ENCODE data around the gene SELENOS.
A peak's percentile ranks its signal among the peaks of the same experiment; 100 is the strongest.

Gene SELENOS

DNA sequence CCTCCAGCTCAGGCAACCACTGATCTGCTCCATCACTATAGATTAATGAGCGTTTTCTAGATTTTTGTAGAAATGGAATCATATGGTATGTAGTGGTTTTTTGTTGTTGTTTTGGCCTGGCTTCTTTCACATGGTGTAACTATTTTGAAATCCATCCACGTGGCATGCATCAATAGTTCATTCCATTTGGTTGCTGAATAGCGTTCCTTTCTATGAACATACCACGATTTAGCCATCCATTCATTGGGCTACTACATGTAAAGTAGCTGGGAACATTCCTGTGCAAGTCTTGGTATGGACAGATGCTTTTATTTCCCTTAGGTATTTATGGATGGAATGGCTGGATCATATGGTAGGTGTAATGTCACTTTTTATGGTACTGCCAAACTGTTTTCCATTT is 14.7 kb downstream of the SELENOS start:
- DNase-seq: no peak
- Histone ChIP-seq H2BK15ac (ENCODE audit: low read depth, poor library complexity, severe bottlenecking) (no peak overlapping the region), H3K4me1 (ENCODE audit: control insufficient read depth, insufficient read depth, low read depth, low read length) (peaks cover 5% of the 10 kb centered on the region), H3K27me3 (ENCODE audit: control insufficient read depth in 1 of 2, insufficient read depth in 1 of 2, low read length in 2 of 2) (peaks cover 0 to 7% of the 10 kb centered on the region in 2 experiments), H4K8ac (ENCODE audit: low read length) (no peak overlapping the region), H3K23ac (ENCODE audit: low read length in 2 of 2) (no peak overlapping the region), H3K4me2 (ENCODE audit: low read length, poor library complexity, severe bottlenecking) (no peak overlapping the region), H2BK5ac (ENCODE audit: low read depth, low read length, poor library complexity, severe bottlenecking) (no peak overlapping the region), H2AK5ac (ENCODE audit: low read length, severe bottlenecking) (no peak overlapping the region), H3K27ac (ENCODE audit: low read length, poor library complexity, severe bottlenecking) (no peak overlapping the region), H3K9me3 (ENCODE audit: control insufficient read depth, low read length) (no peaks in the 10 kb centered on the region), H3K4ac (ENCODE audit: low read depth in 1 of 2, low read length in 2 of 2) (no peak overlapping the region), H3K14ac (ENCODE audit: low read length in 2 of 2) (no peak overlapping the region), H3K9ac (ENCODE audit: low read length) (no peak overlapping the region), H2BK120ac (ENCODE audit: low read depth, low read length) (no peak overlapping the region), H2BK12ac (ENCODE audit: low read length in 2 of 2) (no peak overlapping the region), H2AFZ (ENCODE audit: low read depth, low read length) (no peak overlapping the region), H4K91ac (ENCODE audit: low read length) (no peak overlapping the region), H3K79me1 (replicated peaks; ENCODE audit: low read length, poor library complexity, severe bottlenecking) (no peaks in the 10 kb centered on the region), H3K36me3 (ENCODE audit: control insufficient read depth in 1 of 2, insufficient read depth in 2 of 2, low read depth in 1 of 2, low read length in 2 of 2) (no peaks in the 10 kb centered on the region), H3K4me3 (ENCODE audit: insufficient read depth in 1 of 2, low read depth in 1 of 2, low read length in 2 of 2) (no peak overlapping the region), H3K18ac (ENCODE audit: low read depth in 1 of 2, low read length in 2 of 2) (no peak overlapping the region)
- WGBS: 100% methylated on average over 4 of the region's 4 CpGs

DNA sequence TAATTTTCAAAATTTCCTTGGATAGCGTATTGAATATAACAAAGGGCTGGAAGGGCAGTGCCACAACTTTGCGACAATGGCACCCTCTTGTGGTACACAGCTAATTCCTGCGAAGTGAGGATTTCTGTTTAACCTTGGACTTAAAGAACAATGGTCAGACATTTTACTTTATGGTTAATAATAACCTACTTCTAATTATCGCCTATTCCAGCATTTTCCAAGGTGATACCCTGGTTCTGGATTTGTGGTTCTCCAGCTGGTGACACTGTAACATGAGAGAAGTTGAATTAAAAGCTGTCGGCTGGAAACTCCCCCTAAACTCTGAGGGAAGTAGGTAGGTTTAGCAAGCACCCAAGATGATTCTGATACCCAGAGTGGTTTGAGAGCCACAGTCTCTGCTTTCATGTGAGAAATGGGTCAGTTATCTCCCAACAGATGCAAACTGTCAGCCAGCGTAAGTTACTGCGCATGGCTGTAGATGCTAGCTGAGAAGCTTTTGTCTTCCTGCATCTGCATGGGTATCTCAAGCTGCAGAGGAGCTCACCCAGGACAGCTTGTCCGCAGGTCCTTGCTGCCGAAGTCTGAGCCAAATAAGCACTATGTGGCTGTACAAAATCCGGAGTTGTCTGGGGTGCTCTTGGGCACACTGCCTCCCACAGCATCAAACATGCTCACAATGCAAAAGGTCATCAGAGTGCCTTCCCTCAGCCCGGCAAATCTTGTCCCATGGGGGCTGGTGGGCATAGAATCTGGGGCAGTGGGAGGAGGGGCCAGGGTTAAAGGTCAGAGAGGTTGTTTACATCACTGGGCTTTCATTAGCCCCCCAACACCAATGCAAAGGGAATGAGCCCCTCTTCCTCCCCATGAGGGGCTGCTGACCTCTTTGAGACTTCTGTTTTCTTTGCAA is 18.8 kb downstream of the SELENOS start:
- no peak overlapping the region for H2AFZ ChIP-seq (ENCODE audit: low read depth, low read length)
- H2BK120ac ChIP-seq (ENCODE audit: low read depth, low read length): no peak overlapping the region
- H2BK5ac ChIP-seq (ENCODE audit: low read depth, low read length, poor library complexity, severe bottlenecking): no peak overlapping the region
- H3K4me2 ChIP-seq (ENCODE audit: low read length, poor library complexity, severe bottlenecking): no peak overlapping the region
- H3K23ac ChIP-seq (ENCODE audit: low read length in 2 of 2): no peak overlapping the region
- H2AK5ac ChIP-seq (ENCODE audit: low read length, severe bottlenecking): no peak overlapping the region
- peak overlapping the region; percentile 41 for H4K91ac ChIP-seq (ENCODE audit: low read length)
- H2BK15ac ChIP-seq (ENCODE audit: low read depth, poor library complexity, severe bottlenecking): no peak overlapping the region
- no peak overlapping the region for H4K8ac ChIP-seq (ENCODE audit: low read length)
- H3K4ac ChIP-seq (ENCODE audit: low read depth in 1 of 2, low read length in 2 of 2): no peak overlapping the region
- no peak overlapping the region for H3K18ac ChIP-seq (ENCODE audit: low read depth in 1 of 2, low read length in 2 of 2)
- H2BK12ac ChIP-seq (ENCODE audit: low read length in 2 of 2): no peak overlapping the region
- no peak overlapping the region for H3K4me3 ChIP-seq (ENCODE audit: insufficient read depth in 1 of 2, low read depth in 1 of 2, low read length in 2 of 2)
- no peaks in the 10 kb centered on the region for H3K79me1 ChIP-seq (replicated peaks; ENCODE audit: low read length, poor library complexity, severe bottlenecking)
- WGBS: 72% methylated on average over 7 of the region's 11 CpGs
- no peak overlapping the region for H3K14ac ChIP-seq (ENCODE audit: low read length in 2 of 2)
- peaks cover 0 to 7% of the 10 kb centered on the region in 2 experiments for H3K27me3 ChIP-seq (ENCODE audit: control insufficient read depth in 1 of 2, insufficient read depth in 1 of 2, low read length in 2 of 2)
- peak; percentile 73 for DNase-seq
- H3K27ac ChIP-seq (ENCODE audit: low read length, poor library complexity, severe bottlenecking): no peak overlapping the region
- peaks cover 3% of the 10 kb centered on the region for H3K4me1 ChIP-seq (ENCODE audit: control insufficient read depth, insufficient read depth, low read depth, low read length)
- H3K36me3 ChIP-seq (ENCODE audit: control insufficient read depth in 1 of 2, insufficient read depth in 2 of 2, low read depth in 1 of 2, low read length in 2 of 2): no peaks in the 10 kb centered on the region
- H3K9me3 ChIP-seq (ENCODE audit: control insufficient read depth, low read length): no peaks in the 10 kb centered on the region
- peak overlapping the region; percentile 40 for H3K9ac ChIP-seq (ENCODE audit: low read length)

DNA sequence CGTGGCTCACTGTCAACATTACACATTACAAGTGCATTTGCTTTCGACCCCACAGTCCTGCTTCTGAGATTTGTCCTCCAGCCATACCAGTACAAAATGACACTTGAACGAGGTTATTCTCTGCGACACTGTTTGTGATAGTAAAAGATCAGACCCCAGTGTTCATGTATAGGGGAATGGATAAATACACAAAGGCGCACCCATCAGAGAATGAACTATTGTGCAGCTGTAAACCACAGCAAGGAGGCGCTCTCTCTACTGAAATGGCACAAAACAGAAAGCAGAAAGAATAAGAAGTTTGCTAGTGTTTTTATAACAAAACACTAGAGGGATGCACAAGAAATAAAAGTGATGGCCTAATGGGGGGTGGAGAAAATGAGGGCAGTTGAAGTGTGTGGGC is 20.5 kb downstream of the SELENOS start:
- H3K4me2 ChIP-seq (ENCODE audit: low read length, poor library complexity, severe bottlenecking): no peak overlapping the region
- no peak overlapping the region for H2AK5ac ChIP-seq (ENCODE audit: low read length, severe bottlenecking)
- no peak overlapping the region for H4K8ac ChIP-seq (ENCODE audit: low read length)
- no peak overlapping the region for H2BK12ac ChIP-seq (ENCODE audit: low read length in 2 of 2)
- H3K4ac ChIP-seq (ENCODE audit: low read depth in 1 of 2, low read length in 2 of 2): no peak overlapping the region
- H3K9me3 ChIP-seq (ENCODE audit: control insufficient read depth, low read length): no peaks in the 10 kb centered on the region
- no peak overlapping the region for H3K4me3 ChIP-seq (ENCODE audit: insufficient read depth in 1 of 2, low read depth in 1 of 2, low read length in 2 of 2)
- H3K23ac ChIP-seq (ENCODE audit: low read length in 2 of 2): no peak overlapping the region
- no peak overlapping the region for H4K91ac ChIP-seq (ENCODE audit: low read length)
- H3K14ac ChIP-seq (ENCODE audit: low read length in 2 of 2): no peak overlapping the region
- H3K18ac ChIP-seq (ENCODE audit: low read depth in 1 of 2, low read length in 2 of 2): no peak overlapping the region
- no peak overlapping the region for H2BK120ac ChIP-seq (ENCODE audit: low read depth, low read length)
- peaks cover 0 to 7% of the 10 kb centered on the region in 2 experiments for H3K27me3 ChIP-seq (ENCODE audit: control insufficient read depth in 1 of 2, insufficient read depth in 1 of 2, low read length in 2 of 2)
- DNase-seq: no peak
- H3K9ac ChIP-seq (ENCODE audit: low read length): no peak overlapping the region
- H3K4me1 ChIP-seq (ENCODE audit: control insufficient read depth, insufficient read depth, low read depth, low read length): peaks cover 3% of the 10 kb centered on the region
- no peak overlapping the region for H2AFZ ChIP-seq (ENCODE audit: low read depth, low read length)
- H2BK15ac ChIP-seq (ENCODE audit: low read depth, poor library complexity, severe bottlenecking): no peak overlapping the region
- H3K36me3 ChIP-seq (ENCODE audit: control insufficient read depth in 1 of 2, insufficient read depth in 2 of 2, low read depth in 1 of 2, low read length in 2 of 2): no peaks in the 10 kb centered on the region
- 98% methylated on average over 6 of the region's 6 CpGs for WGBS
- no peak overlapping the region for H2BK5ac ChIP-seq (ENCODE audit: low read depth, low read length, poor library complexity, severe bottlenecking)
- no peaks in the 10 kb centered on the region for H3K79me1 ChIP-seq (replicated peaks; ENCODE audit: low read length, poor library complexity, severe bottlenecking)
- H3K27ac ChIP-seq (ENCODE audit: low read length, poor library complexity, severe bottlenecking): no peak overlapping the region

GRCh38 chr15:101255615-101256241 is 21.6 kb downstream of the SELENOS start:
- Histone ChIP-seq H3K4me1 (ENCODE audit: control insufficient read depth, insufficient read depth, low read depth, low read length) (peaks cover 3% of the 10 kb centered on the region), H2BK15ac (ENCODE audit: low read depth, poor library complexity, severe bottlenecking) (no peak overlapping the region), H3K27ac (ENCODE audit: low read length, poor library complexity, severe bottlenecking) (no peak overlapping the region), H3K23ac (ENCODE audit: low read length in 2 of 2) (no peak overlapping the region), H4K91ac (ENCODE audit: low read length) (no peak overlapping the region), H2BK120ac (ENCODE audit: low read depth, low read length) (peak overlapping the region; percentile 49), H2BK5ac (ENCODE audit: low read depth, low read length, poor library complexity, severe bottlenecking) (no peak overlapping the region), H3K36me3 (ENCODE audit: control insufficient read depth in 1 of 2, insufficient read depth in 2 of 2, low read depth in 1 of 2, low read length in 2 of 2) (no peaks in the 10 kb centered on the region), H3K4me2 (ENCODE audit: low read length, poor library complexity, severe bottlenecking) (no peak overlapping the region), H3K14ac (ENCODE audit: low read length in 2 of 2) (no peak overlapping the region), H2AK5ac (ENCODE audit: low read length, severe bottlenecking) (no peak overlapping the region), H3K9ac (ENCODE audit: low read length) (no peak overlapping the region), H3K9me3 (ENCODE audit: control insufficient read depth, low read length) (no peaks in the 10 kb centered on the region), H3K4me3 (ENCODE audit: insufficient read depth in 1 of 2, low read depth in 1 of 2, low read length in 2 of 2) (no peak overlapping the region), H3K79me1 (replicated peaks; ENCODE audit: low read length, poor library complexity, severe bottlenecking) (no peaks in the 10 kb centered on the region), H3K27me3 (ENCODE audit: control insufficient read depth in 1 of 2, insufficient read depth in 1 of 2, low read length in 2 of 2) (peaks cover 0 to 7% of the 10 kb centered on the region in 2 experiments), H3K4ac (ENCODE audit: low read depth in 1 of 2, low read length in 2 of 2) (no peak overlapping the region), H4K8ac (ENCODE audit: low read length) (peak overlapping the region; percentile 23), H2BK12ac (ENCODE audit: low read length in 2 of 2) (peak overlapping the region; percentile 6 to 66), H2AFZ (ENCODE audit: low read depth, low read length) (no peak overlapping the region), H3K18ac (ENCODE audit: low read depth in 1 of 2, low read length in 2 of 2) (no peak overlapping the region)
- WGBS: 45% methylated on average over 8 of the region's 8 CpGs
- DNase-seq: peak; percentile 86

Measured in mesenchymal stem cell (in vitro differentiated cells and primary cell).